MM.1S (cell line): ENCODE results near the gene RNF6.

Source experiments
- DNase-seq: peaks from one replicate; pipeline ENCODE4 v3.0.0-alpha.2; 2015
- H2AFZ ChIP-seq: fragments of 300-600 bp; sonication (generic); 2 replicates; pipeline ENCODE4 v1.6.0; 2016; ENCODE audit warnings: antibody characterized with exemption, low read length
- H3F3A ChIP-seq: fragments of 300-600 bp; sonication (generic); 2 replicates; pipeline ENCODE4 v1.6.1; 2016; ENCODE audit warnings: mild to moderate bottlenecking, antibody characterized with exemption, low read length, moderate library complexity, mixed read lengths; ENCODE audit not compliant: insufficient read depth
- H3K27ac ChIP-seq: fragments of 300-600 bp; sonication (generic); 2 replicates; pipeline ENCODE4 v1.5.1; 2016; ENCODE audit warnings: mild to moderate bottlenecking, low read length
- H3K27me3 ChIP-seq: fragments of 300-600 bp; sonication (generic); replicated peaks from 2 replicates; pipeline ENCODE4 v1.6.0; 2016; ENCODE audit warnings: low read length; ENCODE audit not compliant: insufficient read depth
- H3K36me3 ChIP-seq: fragments of 300-600 bp; sonication (generic); replicated peaks from 2 replicates; pipeline ENCODE4 v1.6.1; 2016; ENCODE audit warnings: mild to moderate bottlenecking, low read length, mixed read lengths; ENCODE audit not compliant: insufficient read depth
- H3K4me1 ChIP-seq: fragments of 300-600 bp; sonication (generic); 2 replicates; pipeline ENCODE4 v1.6.1; 2016; ENCODE audit warnings: low read length, mixed read lengths
- H3K4me2 ChIP-seq: fragments of 300-600 bp; sonication (generic); 2 replicates; pipeline ENCODE4 v1.6.0; 2016; ENCODE audit warnings: low read depth, low read length
- H3K4me3 ChIP-seq: fragments of 300-600 bp; sonication (generic); 2 replicates; pipeline ENCODE4 v1.5.1; 2016; ENCODE audit warnings: low read length, mixed read lengths
- H3K79me2 ChIP-seq: fragments of 300-600 bp; sonication (generic); 2 replicates; pipeline ENCODE4 v1.6.1; 2016; ENCODE audit warnings: mixed run types, low read length, mixed read lengths
- H3K9ac ChIP-seq: fragments of 300-600 bp; sonication (generic); 2 replicates; pipeline ENCODE4 v1.6.1; 2016; ENCODE audit warnings: low read length, mixed read lengths
- H3K9me2 ChIP-seq: fragments of 300-600 bp; sonication (generic); replicated peaks from 2 replicates; pipeline ENCODE4 v1.6.1; 2016; ENCODE audit warnings: mild to moderate bottlenecking, low read length, mixed read lengths; ENCODE audit not compliant: insufficient read depth
- H3K9me3 ChIP-seq: fragments of 300-600 bp; sonication (generic); replicated peaks from 2 replicates; pipeline ENCODE4 v1.6.1; 2016; ENCODE audit warnings: mild to moderate bottlenecking, low read length, mixed read lengths; ENCODE audit not compliant: insufficient read depth
- H4K20me1 ChIP-seq: fragments of 300-600 bp; sonication (generic); 2 replicates; pipeline ENCODE4 v1.6.1; 2016; ENCODE audit warnings: mild to moderate bottlenecking, low read length, moderate library complexity, mixed read lengths; ENCODE audit not compliant: insufficient read depth
- CTCF ChIP-seq: fragments of 300-600 bp; sonication (generic); IDR thresholded peaks from 2 replicates; pipeline ENCODE4 v1.5.1; 2016; ENCODE audit warnings: antibody characterized with exemption, low read length, mixed read lengths
- EZH2 ChIP-seq: fragments of 300-600 bp; sonication (generic); optimal IDR thresholded peaks from 2 replicates; pipeline ENCODE3; 2017; ENCODE audit warnings: low read depth, mild to moderate bottlenecking, antibody characterized with exemption, low read length, mixed read lengths
- EZH2phosphoT487 ChIP-seq: fragments of 300-600 bp; sonication (generic); IDR thresholded peaks from 2 replicates; pipeline ENCODE4 v1.6.1; 2018; ENCODE audit warnings: antibody characterized with exemption, low read length

The RNF6 gene

GRCh38 chr13:26262156-26262555, 40.0 kb upstream of the RNF6 start:
- no peak overlapping the region for H3K9ac ChIP-seq
- no peaks in the 10 kb centered on the region for H4K20me1 ChIP-seq
- H3F3A ChIP-seq: no peaks in the 10 kb centered on the region
- no peak for DNase-seq
- no peaks in the 10 kb centered on the region for H3K9me3 ChIP-seq
- no peaks in the 10 kb centered on the region for H3K27me3 ChIP-seq
- no peak overlapping the region for H2AFZ ChIP-seq
- no peak overlapping the region for H3K4me3 ChIP-seq
- peaks cover 89% of the 10 kb centered on the region for H3K79me2 ChIP-seq
- no peaks in the 10 kb centered on the region for H3K9me2 ChIP-seq
- TF ChIP-seq EZH2 (no peak), EZH2phosphoT487 (no peak), CTCF (no peak)
- H3K27ac ChIP-seq: no peak overlapping the region
- H3K4me2 ChIP-seq: no peak overlapping the region
- no peaks in the 10 kb centered on the region for H3K4me1 ChIP-seq
- no peaks in the 10 kb centered on the region for H3K36me3 ChIP-seq

GRCh38 chr13:26259634-26260033, 37.5 kb upstream of the RNF6 start:
- Histone ChIP-seq H3F3A (no peaks in the 10 kb centered on the region), H3K4me3 (no peak overlapping the region), H4K20me1 (no peaks in the 10 kb centered on the region), H3K27me3 (no peaks in the 10 kb centered on the region), H3K4me1 (no peaks in the 10 kb centered on the region), H2AFZ (no peak overlapping the region), H3K79me2 (peaks cover 92% of the 10 kb centered on the region), H3K36me3 (no peaks in the 10 kb centered on the region), H3K9me2 (no peaks in the 10 kb centered on the region), H3K9ac (no peak overlapping the region), H3K4me2 (no peak overlapping the region), H3K27ac (no peak overlapping the region), H3K9me3 (no peaks in the 10 kb centered on the region)
- TF ChIP-seq EZH2 (no peak), EZH2phosphoT487 (no peak), CTCF (no peak)
- no peak for DNase-seq

GRCh38 chr13:26257049-26257448, 34.9 kb upstream of the RNF6 start:
- peaks cover 73% of the 10 kb centered on the region for H3K79me2 ChIP-seq

More at GRCh38 chr13:26257049-26257448, 34.9 kb upstream of the RNF6 start:
- Histone ChIP-seq H3K4me3 (no peak overlapping the region), H3K27me3 (no peaks in the 10 kb centered on the region), H3K9me2 (no peaks in the 10 kb centered on the region), H3K4me1 (no peaks in the 10 kb centered on the region), H4K20me1 (no peaks in the 10 kb centered on the region), H3K36me3 (no peaks in the 10 kb centered on the region), H2AFZ (no peak overlapping the region), H3K9ac (no peak overlapping the region), H3K27ac (no peak overlapping the region), H3K9me3 (no peaks in the 10 kb centered on the region), H3K4me2 (no peak overlapping the region), H3F3A (no peaks in the 10 kb centered on the region)
- no peak for TF ChIP-seq CTCF
- TF ChIP-seq EZH2phosphoT487: no peak
- TF ChIP-seq EZH2: no peak
- no peak for DNase-seq
